SU-DHL-6 (cell line): ENCODE measurements around the gene FOSL2.

Experiments
- CTCF ChIP-seq: fragments of 200-600 bp; sonication (generic); IDR thresholded peaks from one replicate; pipeline ENCODE4 v1.5.1; 2017; ENCODE audit warnings: antibody characterized with exemption, mild to moderate bottlenecking, low read length, moderate library complexity; ENCODE audit not compliant: insufficient read depth, poor library complexity, severe bottlenecking
- EZH2phosphoT487 ChIP-seq: fragments of 200-600 bp; sonication (generic), shearing (Covaris generic); conservative IDR thresholded peaks from 2 replicates; pipeline ENCODE4 v1.6.1; 2018; ENCODE audit warnings: mild to moderate bottlenecking, antibody characterized with exemption, low read length, moderate library complexity, mixed read lengths

- TF ChIP-seq CTCF (no peak), EZH2phosphoT487 (no peak)
Observed at GRCh38 chr2:28448793-28449100, 56.1 kb downstream of the FOSL2 start.
